Measurements from ENCODE around the gene CHST11.

DNA sequence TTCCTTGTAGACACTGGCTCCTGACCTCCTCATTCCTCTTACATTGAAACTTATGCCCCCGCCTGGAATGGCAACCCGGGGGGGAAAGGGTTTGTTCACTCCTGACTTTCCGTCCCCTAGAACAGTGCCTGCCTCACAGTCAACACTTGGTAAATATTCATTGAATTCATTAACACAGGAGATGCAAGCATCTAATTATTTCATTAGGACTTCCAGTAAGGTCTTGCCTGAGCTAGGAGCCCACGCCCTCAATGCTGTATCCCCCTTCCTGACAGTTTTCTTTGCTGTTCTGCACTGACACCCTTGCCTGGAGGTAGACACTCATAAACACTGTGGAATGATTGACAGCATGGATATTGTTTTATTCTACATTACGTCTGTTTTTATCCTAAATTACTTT, 49.3 kb upstream of the CHST11 start:
- TF ChIP-seq POLR2AphosphoS5 (IDR thresholded peaks at IDR 0.05; ENCODE audit: borderline replicate concordance, low read depth, low read length): no peak
- TF ChIP-seq EZH2 (IDR thresholded peaks at IDR 0.05): no peak
